ENCODE results near the gene C22orf31. TPM values are rescaled to one million over a fixed set of nuclear protein-coding genes. Genes with fewer than 3 reads are reported as not detected.

The C22orf31 gene
- polyA plus RNA-seq, 3 donors, result not detected

- TF ChIP-seq CTCF (IDR thresholded peaks at IDR 0.05), result no peak
- Histone ChIP-seq H3K27ac (ENCODE audit: low read depth in 1 of 2, low read length in 2 of 2) (no peak overlapping the region), H3K4me1 (ENCODE audit: control insufficient read depth in 1 of 2, insufficient read depth in 2 of 2, low read length in 2 of 2) (no peaks in the 10 kb centered on the region), H3K9me3 (replicated peaks in 1 of 2; ENCODE audit: control insufficient read depth in 1 of 2, insufficient read depth in 1 of 2, low read length in 2 of 2) (no peaks in the 10 kb centered on the region), H3K36me3 (replicated peaks in 1 of 2; ENCODE audit: control insufficient read depth in 1 of 2, insufficient read depth in 2 of 2, low read length in 2 of 2) (no peaks in the 10 kb centered on the region), H4K20me1 (ENCODE audit: insufficient read depth, low read length) (no peaks in the 10 kb centered on the region), H3K9ac (ENCODE audit: insufficient read depth, low read length, poor library complexity, severe bottlenecking) (no peak overlapping the region), H3K4me3 (replicated peaks in 1 of 3; ENCODE audit: low read depth in 2 of 3, low read length in 3 of 3) (no peak overlapping the region), H3K79me2 (ENCODE audit: insufficient read depth, low read length) (no peaks in the 10 kb centered on the region), H2AFZ (ENCODE audit: insufficient read depth, low read depth, low read length, poor library complexity, severe bottlenecking) (no peak overlapping the region), H3K4me2 (replicated peaks; ENCODE audit: extremely low read depth, low read length, poor library complexity, severe bottlenecking) (no peak overlapping the region), H3K27me3 (ENCODE audit: control insufficient read depth in 2 of 2, insufficient read depth in 2 of 2, low read length in 2 of 2) (no peaks in the 10 kb centered on the region)
- Mint-ChIP-seq H3K4me1 (no peaks in the 10 kb centered on the region), H3K27me3 (ENCODE audit: low read depth in 3 of 3) (peaks cover 0 to 5% (median 5%) of the 10 kb centered on the region in 3 donors), H3K4me3 (no peak overlapping the region), H3K36me3 (no peaks in the 10 kb centered on the region), H3K9me3 (peaks cover 0 to 5% (median 0%) of the 10 kb centered on the region in 7 donors), H3K27ac (no peak overlapping the region)
- no peak for DNase-seq
- intact Hi-C loops (cut with micrococcal nuclease), result no loop called here
- 56% methylated on average over 3 of the region's 3 CpGs for WGBS (ENCODE audit: insufficient coverage)
These were observed 38.3 kb downstream of the C22orf31 start for GRCh38 chr22:29023172-29023796.

GRCh38 chr22:29022101-29022817, 39.4 kb downstream of the C22orf31 start:
- no peak for DNase-seq

More at GRCh38 chr22:29022101-29022817, 39.4 kb downstream of the C22orf31 start:
- no peak overlapping the region for H3K9ac ChIP-seq (ENCODE audit: insufficient read depth, low read length, poor library complexity, severe bottlenecking)
- H3K9me3 Mint-ChIP-seq, result peaks cover 0 to 5% (median 0%) of the 10 kb centered on the region in 7 donors
- no peak overlapping the region for H3K4me3 Mint-ChIP-seq
- no peak overlapping the region for H2AFZ ChIP-seq (ENCODE audit: insufficient read depth, low read depth, low read length, poor library complexity, severe bottlenecking)
- peaks cover 0 to 8% (median 6%) of the 10 kb centered on the region in 3 donors for H3K27me3 Mint-ChIP-seq (ENCODE audit: low read depth in 3 of 3)
- H3K4me1 Mint-ChIP-seq, result no peaks in the 10 kb centered on the region
- WGBS (ENCODE audit: insufficient coverage), result no CpG with 5 or more reads among the region's 6 CpGs
- intact Hi-C loops (cut with micrococcal nuclease), result no loop called here
- H3K4me3 ChIP-seq (replicated peaks in 1 of 3; ENCODE audit: low read depth in 2 of 3, low read length in 3 of 3), result no peak overlapping the region
- H3K9me3 ChIP-seq (replicated peaks in 1 of 2; ENCODE audit: control insufficient read depth in 1 of 2, insufficient read depth in 1 of 2, low read length in 2 of 2), result no peaks in the 10 kb centered on the region
- H4K20me1 ChIP-seq (ENCODE audit: insufficient read depth, low read length), result no peaks in the 10 kb centered on the region
- no peak overlapping the region for H3K4me2 ChIP-seq (replicated peaks; ENCODE audit: extremely low read depth, low read length, poor library complexity, severe bottlenecking)
- H3K27me3 ChIP-seq (ENCODE audit: control insufficient read depth in 2 of 2, insufficient read depth in 2 of 2, low read length in 2 of 2), result no peaks in the 10 kb centered on the region
- H3K27ac Mint-ChIP-seq, result no peak overlapping the region
- no peaks in the 10 kb centered on the region for H3K36me3 Mint-ChIP-seq
- TF ChIP-seq CTCF (IDR thresholded peaks at IDR 0.05), result no peak
- H3K27ac ChIP-seq (ENCODE audit: low read depth in 1 of 2, low read length in 2 of 2), result no peak overlapping the region
- H3K4me1 ChIP-seq (ENCODE audit: control insufficient read depth in 1 of 2, insufficient read depth in 2 of 2, low read length in 2 of 2), result no peaks in the 10 kb centered on the region
- H3K79me2 ChIP-seq (ENCODE audit: insufficient read depth, low read length), result no peaks in the 10 kb centered on the region
- H3K36me3 ChIP-seq (replicated peaks in 1 of 2; ENCODE audit: control insufficient read depth in 1 of 2, insufficient read depth in 2 of 2, low read length in 2 of 2), result no peaks in the 10 kb centered on the region

All from CD14-positive monocyte (primary cell).